Stomach (tissue), 19 donors: ENCODE results near the gene OR6N2. TPM values are rescaled to one million over a fixed set of nuclear protein-coding genes. Genes with fewer than 3 reads are reported as not detected.

Experiments used
- DNase-seq, 2 donors: peaks; one replicate each; pipeline versions ENCODE4 v3.0.0 to v3.0.0-alpha.2; 2013 to 2019
- H3K27ac ChIP-seq, 5 donors: fragments of 200-600 bp in 4 of 5; sonication (generic) in 4 of 5; one replicate each; pipeline ENCODE4 v1.5.1; 2013 to 2019; ENCODE audit warnings: mild to moderate bottlenecking in 1 of 5, moderate library complexity in 1 of 5
- H3K27me3 ChIP-seq, 3 donors: fragments of 200-600 bp; sonication (generic); one replicate each; pipeline ENCODE4 v1.5.1; 2017 to 2019; ENCODE audit warnings: mixed run types in 1 of 3
- H3K36me3 ChIP-seq, 4 donors: fragments of 200-600 bp; sonication (generic); 1 replicate in 3 of 4; 2 replicates in 1 of 4; pipeline ENCODE4 v1.5.1; 2016 to 2019
- H3K4me1 ChIP-seq, 4 donors: fragments of 200-600 bp; sonication (generic); one replicate each; pipeline ENCODE4 v1.5.1; 2016 to 2019
- H3K4me3 ChIP-seq, 4 donors: fragments of 200-600 bp; sonication (generic) in 3 of 4; one replicate each; pipeline ENCODE4 v1.5.1; 2016 to 2019; ENCODE audit warnings: mild to moderate bottlenecking in 1 of 4
- H3K9me3 ChIP-seq, 4 donors: fragments of 200-600 bp; sonication (generic); one replicate each; pipeline ENCODE4 v1.5.1; 2016 to 2019
- EP300 ChIP-seq: sonication (generic); formaldehyde crosslinking; IDR thresholded peaks from one replicate; pipeline ENCODE4 v1.6.1; 2017; ENCODE audit warnings: antibody characterized with exemption
- POLR2A ChIP-seq, 4 donors: fragments of 450-650 bp; IDR thresholded peaks; one replicate each; pipeline ENCODE4 v1.6.1; 2016; ENCODE audit warnings: antibody characterized with exemption in 4 of 4, control low read depth in 2 of 4, mild to moderate bottlenecking in 1 of 4, moderate library complexity in 1 of 4
- POLR2AphosphoS5 ChIP-seq, 3 donors: sonication (generic); formaldehyde crosslinking; IDR thresholded peaks; one replicate each; pipeline ENCODE4 v1.6.1; 2016; ENCODE audit warnings: antibody characterized with exemption in 3 of 3
- WGBS, 5 donors: extraction: QIAGEN DNeasy Blood & Tissue Kit in 3 of 5; methylation state at CpG; one replicate each; pipeline versions ENCODE4 v1.1.5 to v1.1.7; 2013 to 2018; 5-methylcytosine and 5-hydroxymethylcytosine counted together
- intact Hi-C: fragments of 100-400 bp; cut with DNase I; formaldehyde crosslinking; loops from one replicate; pipeline ENCODE4 v1.15.1; 2023; ENCODE audit warnings: low total_unique reads
- long read RNA-seq, 10 donors: transcript quantifications; one replicate each; lab custom pipeline, GENCODE V29; 2026
- polyA plus RNA-seq, 3 donors: library from polyadenylated mRNA; stranded (reverse); fragments of 200-250 nt; gene quantifications; one replicate each; pipeline ENCODE4 v1.2.3, GENCODE V29; 2013
- total RNA-seq, 5 donors: library from RNA; depleted of rRNA; stranded (reverse); fragments of >200 nt; gene quantifications; one replicate each; pipeline versions ENCODE4 v1.1.0 to v1.2.3, GENCODE V29; 2014 to 2016
- TF ChIP-seq, protein P1 (sequence below), 7 experiments: fragments of 450-650 bp in 4 of 7; fragments of 200-600 bp in 3 of 7; sonication (generic) in 3 of 7; IDR thresholded peaks; one replicate each; pipeline ENCODE4 v1.5.1; 2016 to 2019; ENCODE audit warnings: antibody characterized with exemption in 7 of 7, control low read depth in 2 of 7, mild to moderate bottlenecking in 1 of 7
- donor health status: healthy with polysubstance abuse.
- donor health status: Bipolar disorder and iron deficiency.
- donor health status: healthy.

OR6N2 gene, protein sequence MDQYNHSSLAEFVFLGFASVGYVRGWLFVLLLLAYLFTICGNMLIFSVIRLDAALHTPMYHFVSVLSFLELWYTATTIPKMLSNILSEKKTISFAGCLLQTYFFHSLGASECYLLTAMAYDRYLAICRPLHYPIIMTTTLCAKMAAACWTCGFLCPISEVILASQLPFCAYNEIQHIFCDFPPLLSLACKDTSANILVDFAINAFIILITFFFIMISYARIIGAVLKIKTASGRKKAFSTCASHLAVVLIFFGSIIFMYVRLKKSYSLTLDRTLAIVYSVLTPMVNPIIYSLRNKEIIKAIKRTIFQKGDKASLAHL
- total RNA-seq (not detected), polyA plus RNA-seq (not detected)
- long read RNA-seq, donor 1, result 0 reads
- long read RNA-seq, donor 2, result 0 reads
- long read RNA-seq, donor 3, result 0 reads
- long read RNA-seq, donor 4, result 0 reads
- long read RNA-seq, donor 5, result 0 reads
- long read RNA-seq, donor 6, result 0 reads
- long read RNA-seq, donor 7, result 0 reads
- long read RNA-seq, donor 8, result 0 reads
- long read RNA-seq, donor 9, result 0 reads
- long read RNA-seq, donor 10, result 0 reads

DNA sequence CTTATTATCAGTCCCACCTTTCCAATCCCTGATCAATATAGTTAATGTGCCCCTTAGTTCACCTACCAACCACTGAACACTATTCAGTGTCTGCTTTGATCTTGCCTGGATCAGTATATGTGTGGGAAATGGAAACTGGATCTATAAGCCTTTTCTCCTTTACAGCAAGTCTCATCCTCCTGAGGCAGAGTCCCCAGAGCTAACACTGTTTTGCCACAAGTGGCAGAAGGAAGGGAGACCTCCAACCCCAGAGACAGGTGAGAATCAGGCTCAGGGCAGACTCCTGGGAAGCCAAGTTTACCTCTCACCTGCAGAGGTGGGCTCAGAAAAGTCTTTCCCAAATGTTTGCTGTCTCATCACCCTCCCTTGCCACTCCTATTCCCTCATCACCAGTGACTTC, at the start of gene OR6N2:
Gene OR6N2 (minus strand): TSS at position 101 of the 400 bp plus-strand sequence. CDS start 3,569 bp downstream, outside the sequence.
- no peak for TF ChIP-seq POLR2A (IDR thresholded peaks at IDR 0.05)
- TF ChIP-seq POLR2AphosphoS5 (IDR thresholded peaks at IDR 0.05), result no peak
- TF ChIP-seq EP300, result no peak
- TF ChIP-seq, protein P1, sequence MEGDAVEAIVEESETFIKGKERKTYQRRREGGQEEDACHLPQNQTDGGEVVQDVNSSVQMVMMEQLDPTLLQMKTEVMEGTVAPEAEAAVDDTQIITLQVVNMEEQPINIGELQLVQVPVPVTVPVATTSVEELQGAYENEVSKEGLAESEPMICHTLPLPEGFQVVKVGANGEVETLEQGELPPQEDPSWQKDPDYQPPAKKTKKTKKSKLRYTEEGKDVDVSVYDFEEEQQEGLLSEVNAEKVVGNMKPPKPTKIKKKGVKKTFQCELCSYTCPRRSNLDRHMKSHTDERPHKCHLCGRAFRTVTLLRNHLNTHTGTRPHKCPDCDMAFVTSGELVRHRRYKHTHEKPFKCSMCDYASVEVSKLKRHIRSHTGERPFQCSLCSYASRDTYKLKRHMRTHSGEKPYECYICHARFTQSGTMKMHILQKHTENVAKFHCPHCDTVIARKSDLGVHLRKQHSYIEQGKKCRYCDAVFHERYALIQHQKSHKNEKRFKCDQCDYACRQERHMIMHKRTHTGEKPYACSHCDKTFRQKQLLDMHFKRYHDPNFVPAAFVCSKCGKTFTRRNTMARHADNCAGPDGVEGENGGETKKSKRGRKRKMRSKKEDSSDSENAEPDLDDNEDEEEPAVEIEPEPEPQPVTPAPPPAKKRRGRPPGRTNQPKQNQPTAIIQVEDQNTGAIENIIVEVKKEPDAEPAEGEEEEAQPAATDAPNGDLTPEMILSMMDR (IDR thresholded peaks at IDR 0.05), result no peak
- Histone ChIP-seq H3K27me3 (no peaks in the 10 kb centered on the region), H3K4me3 (no peak within 1 kb of the TSS), H3K9me3 (no peaks in the 10 kb centered on the region), H3K36me3 (no peaks in the 10 kb centered on the region), H3K4me1 (no peaks in the 10 kb centered on the region), H3K27ac (no peak within 1 kb of the TSS)
- no peak for DNase-seq
- intact Hi-C loops, result no loop called here

DNA sequence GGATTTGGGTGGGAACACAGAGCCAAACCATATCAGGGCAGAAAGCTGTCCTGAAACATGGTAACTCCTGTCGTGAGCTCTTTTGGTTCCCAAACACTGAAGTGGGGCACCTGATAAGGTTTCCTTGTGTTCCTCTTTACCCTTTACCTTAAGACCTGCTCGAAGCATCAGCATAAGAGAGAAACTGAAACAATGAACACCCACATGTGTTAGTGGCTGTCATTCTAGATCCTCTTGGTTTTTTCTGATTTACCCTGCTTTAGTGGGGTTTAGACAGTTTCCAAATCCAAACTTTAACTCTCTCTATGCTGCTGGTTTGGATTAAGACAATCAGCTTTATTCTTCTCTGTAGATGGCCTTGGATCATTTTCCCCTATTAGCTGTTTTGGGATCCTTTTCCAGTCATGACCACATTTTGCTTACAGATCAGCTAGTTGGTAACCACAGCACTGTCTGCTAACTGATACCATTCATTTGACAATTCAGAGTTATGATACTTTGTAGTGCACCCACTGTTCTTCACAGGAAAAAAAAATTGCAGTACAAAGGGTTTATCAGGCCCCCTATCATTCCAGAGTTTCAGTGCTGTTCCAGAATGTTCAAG, 49.2 kb upstream of the OR6N2 start:
- no peaks in the 10 kb centered on the region for H3K36me3 ChIP-seq
- H3K9me3 ChIP-seq, result peaks cover 0 to 18% (median 14%) of the 10 kb centered on the region in 4 donors
- WGBS, 5 donors, result 47 to 76% (median 65%) methylated on average over 2 of the region's 2 CpGs
- no peak for DNase-seq
- H3K4me1 ChIP-seq, result no peaks in the 10 kb centered on the region
- TF ChIP-seq POLR2A (IDR thresholded peaks at IDR 0.05), result no peak
- TF ChIP-seq POLR2AphosphoS5 (IDR thresholded peaks at IDR 0.05), result no peak
- TF ChIP-seq, protein P1 (IDR thresholded peaks at IDR 0.05), result no peak
- no peak for TF ChIP-seq EP300
- H3K27me3 ChIP-seq, result no peaks in the 10 kb centered on the region
- no peak overlapping the region for H3K4me3 ChIP-seq
- H3K27ac ChIP-seq, result peak overlapping the region in 2 of 5 donors; percentile 45 to 56
- intact Hi-C loops, result no loop called here

DNA sequence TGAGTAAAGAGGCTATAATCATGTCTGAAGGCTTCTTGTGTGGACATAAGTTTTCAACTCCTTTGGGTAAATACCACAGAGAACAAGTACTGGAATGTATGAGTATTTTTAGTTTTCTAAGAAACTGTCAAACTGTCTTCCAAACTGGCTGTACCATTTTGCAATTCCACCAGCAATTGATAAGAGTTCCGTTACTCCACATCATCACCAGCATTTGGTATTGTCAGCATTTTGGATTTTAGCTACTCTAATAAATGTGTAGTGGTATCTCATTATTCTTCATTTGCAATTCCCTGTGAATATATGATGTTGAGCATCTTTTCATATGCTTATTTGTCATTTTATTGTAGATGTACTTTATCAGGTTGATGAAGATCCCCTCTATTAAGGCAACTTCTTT, 40.7 kb upstream of the OR6N2 start:
- Histone ChIP-seq H3K27ac (no peak overlapping the region), H3K9me3 (no peaks in the 10 kb centered on the region), H3K4me1 (no peaks in the 10 kb centered on the region), H3K36me3 (no peaks in the 10 kb centered on the region), H3K27me3 (no peaks in the 10 kb centered on the region), H3K4me3 (no peak overlapping the region)
- intact Hi-C loops, result no loop called here
- DNase-seq, result no peak
- WGBS, 5 donors, result 77 to 93% (median 90%) methylated on average over 1 of the region's 1 CpG
- TF ChIP-seq EP300, result no peak
- TF ChIP-seq, protein P1 (IDR thresholded peaks at IDR 0.05), result no peak

DNA sequence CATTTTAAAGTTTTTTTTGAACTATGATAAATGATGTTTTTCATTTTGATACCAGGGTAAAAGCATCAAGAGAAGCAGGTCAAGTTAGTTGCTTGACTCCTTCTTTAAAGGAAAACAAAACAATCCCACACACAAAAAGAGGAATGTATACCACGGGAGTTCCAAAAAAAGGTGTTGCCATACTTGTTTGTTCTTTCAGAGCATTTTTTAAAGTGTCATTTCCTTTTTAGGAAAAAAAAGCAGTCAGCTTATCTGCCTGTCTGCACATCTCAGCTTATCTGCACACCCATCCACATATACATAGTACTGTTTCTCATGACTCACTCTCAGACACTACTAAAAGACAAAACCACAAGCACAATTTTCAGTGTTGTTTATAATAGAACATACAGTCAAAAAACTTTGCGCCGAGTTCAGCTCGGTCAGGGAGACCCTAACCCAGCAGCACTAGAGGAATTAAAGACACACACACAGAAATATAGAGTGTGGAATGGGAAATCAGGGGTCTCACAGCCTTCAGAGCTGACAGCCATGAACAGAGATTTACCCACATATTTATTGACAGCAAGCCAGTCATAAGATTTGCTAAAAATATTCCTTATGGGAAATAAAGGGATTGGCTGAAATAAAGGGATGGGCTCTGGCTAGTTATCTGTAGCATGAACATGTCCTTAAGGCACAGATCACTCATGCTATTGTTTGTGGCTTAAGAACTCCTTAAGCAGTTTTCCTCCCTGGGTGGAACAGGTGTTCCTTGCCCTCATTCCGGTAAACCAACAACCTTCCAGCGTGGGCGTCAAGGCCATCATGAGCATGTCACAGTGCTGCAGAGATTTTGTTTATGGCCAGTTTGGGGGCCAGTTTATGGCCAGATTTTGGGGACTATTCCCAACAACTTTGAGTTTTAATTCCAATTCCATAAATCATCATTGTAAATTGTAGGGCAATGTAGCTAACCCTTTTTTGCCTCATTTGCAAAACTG, 38.7 kb upstream of the OR6N2 start:
- H3K27me3 ChIP-seq, result no peaks in the 10 kb centered on the region
- no peaks in the 10 kb centered on the region for H3K36me3 ChIP-seq
- WGBS, 5 donors, result 54 to 69% (median 62%) methylated on average over 7 of the region's 7 CpGs
- no peaks in the 10 kb centered on the region for H3K4me1 ChIP-seq
- no peak for TF ChIP-seq POLR2A (IDR thresholded peaks at IDR 0.05)
- TF ChIP-seq POLR2AphosphoS5 (IDR thresholded peaks at IDR 0.05), result no peak
- no peak for TF ChIP-seq EP300
- TF ChIP-seq, protein P1 (IDR thresholded peaks at IDR 0.05), result no peak
- no peaks in the 10 kb centered on the region for H3K9me3 ChIP-seq
- no peak overlapping the region for H3K4me3 ChIP-seq
- DNase-seq, result peak in 1 of 2 donors; percentile 8
- intact Hi-C loops, result no loop called here
- peak overlapping the region in 2 of 5 donors; percentile 46 to 61 for H3K27ac ChIP-seq
